DND-41 (cell line): ENCODE measurements around the gene GRIK3.

Experiments
- EZH2 ChIP-seq: IDR thresholded peaks from 3 replicates; pipeline ENCODE4 v1.6.1; 2012; ENCODE audit warnings: borderline replicate concordance, low read depth, mild to moderate bottlenecking, moderate library complexity, low read length, inconsistent platforms; ENCODE audit not compliant: severe bottlenecking
- TF ChIP-seq, protein P1 (sequence below): IDR thresholded peaks from 2 replicates; pipeline ENCODE4 v1.5.1; 2012; ENCODE audit warnings: borderline replicate concordance, low read length, moderate library complexity, mild to moderate bottlenecking; ENCODE audit not compliant: poor library complexity, severe bottlenecking; ENCODE audit errors: extremely low read depth

DNA sequence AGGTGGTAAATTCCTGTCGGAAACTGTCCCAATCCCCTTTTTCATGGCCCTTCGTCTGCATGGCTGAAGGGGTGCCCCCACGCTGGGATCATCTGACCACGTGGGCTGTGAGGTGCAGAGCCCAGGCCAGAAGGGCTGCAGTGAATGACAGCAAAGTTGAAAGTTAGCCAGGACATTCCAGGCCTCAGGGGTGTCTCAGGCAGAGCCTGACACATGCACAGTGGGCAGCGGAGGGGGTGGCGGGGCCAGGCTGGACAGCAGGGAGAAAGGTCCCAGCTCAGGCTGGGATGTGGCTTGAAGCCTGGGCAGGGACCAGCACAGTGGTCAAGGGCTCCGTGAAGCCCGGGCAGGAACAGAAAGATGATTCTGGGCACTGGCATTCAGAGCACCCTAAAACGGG lies 49.6 kb downstream of the GRIK3 start:
- TF ChIP-seq, protein P1, sequence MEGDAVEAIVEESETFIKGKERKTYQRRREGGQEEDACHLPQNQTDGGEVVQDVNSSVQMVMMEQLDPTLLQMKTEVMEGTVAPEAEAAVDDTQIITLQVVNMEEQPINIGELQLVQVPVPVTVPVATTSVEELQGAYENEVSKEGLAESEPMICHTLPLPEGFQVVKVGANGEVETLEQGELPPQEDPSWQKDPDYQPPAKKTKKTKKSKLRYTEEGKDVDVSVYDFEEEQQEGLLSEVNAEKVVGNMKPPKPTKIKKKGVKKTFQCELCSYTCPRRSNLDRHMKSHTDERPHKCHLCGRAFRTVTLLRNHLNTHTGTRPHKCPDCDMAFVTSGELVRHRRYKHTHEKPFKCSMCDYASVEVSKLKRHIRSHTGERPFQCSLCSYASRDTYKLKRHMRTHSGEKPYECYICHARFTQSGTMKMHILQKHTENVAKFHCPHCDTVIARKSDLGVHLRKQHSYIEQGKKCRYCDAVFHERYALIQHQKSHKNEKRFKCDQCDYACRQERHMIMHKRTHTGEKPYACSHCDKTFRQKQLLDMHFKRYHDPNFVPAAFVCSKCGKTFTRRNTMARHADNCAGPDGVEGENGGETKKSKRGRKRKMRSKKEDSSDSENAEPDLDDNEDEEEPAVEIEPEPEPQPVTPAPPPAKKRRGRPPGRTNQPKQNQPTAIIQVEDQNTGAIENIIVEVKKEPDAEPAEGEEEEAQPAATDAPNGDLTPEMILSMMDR: no peak
- no peak for TF ChIP-seq EZH2
